Peyer's patch (tissue), 4 donors: ENCODE measurements around the gene C2CD4C. TPM values are rescaled to one million over a fixed set of nuclear protein-coding genes. Genes with fewer than 3 reads are reported as not detected.

Experiments
- small RNA-seq, 2 donors: library from RNA; depleted of rRNA; stranded (forward); fragments of <200 nt; gene quantifications; one replicate each; pipeline ENCODE3, GENCODE V24; 2016
- total RNA-seq, 4 donors: library from RNA; depleted of rRNA; stranded (reverse); fragments of >200 nt; gene quantifications; one replicate each; pipeline ENCODE4 v1.1.0, GENCODE V29; 2016

C2CD4C gene
- total RNA-seq, 4 donors from 2014 or later = 0.47 to 0.80 TPM; not detected in 2

Small RNA genes lying within 50 kb of the gene (small RNA-seq; reads per million reads assigned to genes)
- 0 reads per million in 2 donors for gene RNA5SP462

Other genes with a start within 250 kb of the C2CD4C start
- 100 to 1,000 TPM in 3 of 4 donors, 10 to 100 TPM in 1; 42.1 to 260 (median 188) TPM for gene PLPP2, start 117.7 kb downstream of the C2CD4C start, total RNA-seq
- gene MIER2, start 64.4 kb downstream of the C2CD4C start, total RNA-seq = 10 to 100 TPM in 3 of 4 donors, 1 to 10 TPM in 1; 6.0 to 27.3 (median 20.9) TPM
- 10 to 100 TPM in 3 of 4 donors, 1 to 10 TPM in 1; 9.5 to 33.0 (median 18.3) TPM for gene SHC2, start 51.9 kb upstream of the C2CD4C start, total RNA-seq
- 10 to 100 TPM in 1 of 4 donors, 1 to 10 TPM in 3; 1.4 to 25.6 (median 5.1) TPM for gene MADCAM1, start 87.3 kb upstream of the C2CD4C start, total RNA-seq
- 10 to 100 TPM; 11.6 to 35.7 (median 24.2) TPM for gene TPGS1, start 98.3 kb upstream of the C2CD4C start, total RNA-seq
- gene CDC34, start 122.6 kb upstream of the C2CD4C start, total RNA-seq = 10 to 100 TPM; 65.6 to 91.1 (median 75.2) TPM
- gene GZMM, start 134.9 kb upstream of the C2CD4C start, total RNA-seq = 1 to 10 TPM in 2 of 4 donors, not detected in 2; 2.8 to 4.0 TPM
- 100 to 1,000 TPM; 149 to 501 (median 469) TPM for gene BSG, start 163.4 kb upstream of the C2CD4C start, total RNA-seq
- gene HCN2, start 180.7 kb upstream of the C2CD4C start, total RNA-seq = not detected
- 100 to 1,000 TPM in 1 of 4 donors, 10 to 100 TPM in 3; 33.8 to 119 (median 70.5) TPM for gene POLRMT, start 224.4 kb upstream of the C2CD4C start, total RNA-seq
- not detected for gene FGF22, start 230.7 kb upstream of the C2CD4C start, total RNA-seq